GM18520 (cell line): ENCODE data around the gene CD247.

Source experiments
- ATAC-seq: cut with Tn5 transposase; IDR thresholded peaks from one replicate; pipeline ENCODE4 v1.9.1; 2021; ENCODE audit not compliant: unreplicated experiment

CD247 gene

DNA sequence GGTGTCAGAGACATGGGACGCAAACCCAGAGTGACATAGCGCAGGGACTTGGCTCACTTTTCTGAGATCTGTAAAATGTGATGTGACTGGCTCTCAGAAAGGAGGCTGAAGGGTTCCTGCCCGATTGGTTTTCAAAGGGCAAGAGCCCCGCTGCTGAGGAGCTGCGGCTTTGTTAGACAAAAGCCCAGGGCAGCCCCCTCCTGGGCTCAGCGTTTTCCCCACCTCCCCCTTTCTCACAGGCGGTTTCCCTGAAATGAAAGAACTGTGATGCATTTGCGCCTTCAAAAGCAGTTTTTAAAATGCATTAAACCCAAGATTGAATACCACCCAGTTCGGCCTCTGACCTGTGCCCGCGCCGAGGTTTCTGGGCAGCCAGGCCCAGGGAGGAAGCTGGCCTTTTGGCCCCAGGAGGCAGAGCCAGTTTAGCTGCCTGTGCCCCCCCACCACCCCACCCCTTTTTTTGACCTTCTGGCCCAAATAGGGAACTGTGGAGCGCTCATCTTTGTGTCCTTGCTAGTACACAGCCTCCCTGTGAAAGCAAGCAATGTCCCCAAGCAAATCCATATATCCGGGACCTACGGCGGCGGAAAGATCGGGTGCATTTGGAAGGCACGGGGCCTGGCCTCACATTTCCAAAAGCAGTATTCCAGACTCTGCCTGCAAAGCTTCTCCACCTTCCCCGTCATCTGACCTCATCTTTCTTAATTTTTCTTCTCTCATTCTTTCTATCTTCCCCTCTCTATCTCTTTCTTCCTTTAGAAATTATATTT is 28.6 kb downstream of the CD247 start:
- no peak for ATAC-seq

DNA sequence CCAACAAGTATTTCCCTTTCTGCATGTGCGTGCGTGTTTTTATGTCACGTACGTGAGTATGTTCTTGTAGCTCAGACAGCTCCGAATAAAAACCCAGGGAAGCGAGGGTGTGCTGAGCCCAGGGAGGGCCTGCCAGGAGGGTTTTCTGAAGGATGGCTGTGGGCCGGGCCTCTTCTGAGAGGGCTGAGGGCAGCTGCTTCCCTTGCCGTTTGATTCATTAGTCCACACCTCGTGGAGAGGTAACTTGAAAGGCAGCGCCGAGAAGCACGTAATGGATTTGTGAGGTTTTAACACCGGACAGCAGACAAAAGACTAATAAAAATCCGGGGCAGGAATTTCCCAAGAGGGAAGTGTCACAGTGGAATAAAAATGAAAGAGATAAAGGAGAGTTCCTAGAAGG is 29.5 kb downstream of the CD247 start:
- no peak for ATAC-seq

GRCh38 chr1:167487614-167488013 is 30.7 kb downstream of the CD247 start:
- no peak for ATAC-seq

GRCh38 chr1:167486090-167486824 is 32.1 kb downstream of the CD247 start:
- no peak for ATAC-seq

- ATAC-seq, result no peak
Observed at GRCh38 chr1:167484726-167485502, 33.4 kb downstream of the CD247 start.

DNA sequence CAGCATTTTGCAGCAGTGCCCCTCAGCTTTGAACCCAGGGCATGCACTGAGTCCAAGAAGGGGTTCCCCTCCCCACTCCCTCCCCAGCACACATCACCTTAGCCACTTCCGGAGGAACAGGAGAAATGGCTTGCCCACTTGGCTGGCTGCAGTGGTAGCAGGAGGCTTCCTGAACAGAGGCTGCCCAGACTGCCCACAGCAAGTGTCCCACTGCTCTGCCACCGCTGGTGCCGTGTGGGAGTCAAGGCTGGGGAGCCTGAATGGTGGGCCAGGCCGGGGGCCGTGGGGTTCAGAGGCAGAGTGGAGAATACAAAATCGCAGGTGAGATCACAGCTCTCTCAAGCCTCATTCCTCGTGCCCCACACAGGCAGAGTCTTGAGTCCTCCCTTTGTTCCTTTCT is 34.5 kb downstream of the CD247 start:
- no peak for ATAC-seq

GRCh38 chr1:167482184-167482583 is 36.1 kb downstream of the CD247 start:
- no peak for ATAC-seq

DNA sequence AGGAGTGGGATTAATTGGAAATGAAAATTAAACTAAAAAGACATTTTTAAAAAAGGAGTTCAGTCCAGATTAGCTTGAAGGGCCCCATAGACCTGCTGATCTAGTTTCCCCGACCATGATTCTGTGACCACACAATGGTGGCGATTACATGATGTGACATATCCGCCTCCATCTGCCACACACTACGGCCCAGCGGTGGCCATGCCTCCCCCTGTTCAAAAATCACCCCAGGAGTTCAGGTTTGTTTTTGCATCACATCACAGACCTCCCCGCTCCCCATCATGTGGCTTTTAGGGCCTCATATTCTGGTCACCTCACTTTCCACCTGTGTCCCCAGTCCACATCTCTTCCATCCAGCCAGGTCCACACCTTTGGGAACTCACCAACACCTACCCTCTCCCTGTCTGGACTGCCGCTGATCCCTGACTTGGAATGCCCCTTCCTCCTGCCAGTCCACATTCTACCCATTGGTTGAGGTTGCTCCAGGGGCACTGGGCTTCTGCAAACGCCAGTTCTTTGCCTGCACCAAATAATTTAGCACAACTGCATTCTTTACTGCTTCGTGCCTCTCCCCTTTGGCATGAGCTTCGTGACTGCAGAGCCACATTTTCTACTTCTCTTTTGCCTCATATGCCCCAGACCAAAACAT is 38.9 kb downstream of the CD247 start:
- no peak for ATAC-seq

- no peak for ATAC-seq
Observed at GRCh38 chr1:167477986-167478385, 40.3 kb downstream of the CD247 start.

DNA sequence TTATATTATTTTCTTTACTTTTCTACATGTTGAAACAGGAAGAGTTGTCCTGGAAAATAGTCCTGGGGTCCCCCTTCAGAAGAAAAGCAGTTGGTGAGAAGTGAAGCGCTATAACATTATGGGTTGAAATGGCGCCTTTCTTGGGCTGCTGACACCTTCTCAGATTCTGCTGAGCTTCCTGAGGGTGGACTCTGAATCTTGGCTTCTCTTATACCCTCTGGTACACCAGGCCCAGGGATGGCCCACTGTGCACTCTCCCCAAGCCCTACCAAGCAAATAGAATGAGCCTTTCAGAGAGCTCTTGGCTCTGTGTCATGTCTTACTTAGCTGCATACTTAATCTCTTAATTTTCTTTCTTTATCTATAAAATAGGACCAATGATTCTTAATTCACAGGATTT is 42.3 kb downstream of the CD247 start:
- ATAC-seq, result no peak

DNA sequence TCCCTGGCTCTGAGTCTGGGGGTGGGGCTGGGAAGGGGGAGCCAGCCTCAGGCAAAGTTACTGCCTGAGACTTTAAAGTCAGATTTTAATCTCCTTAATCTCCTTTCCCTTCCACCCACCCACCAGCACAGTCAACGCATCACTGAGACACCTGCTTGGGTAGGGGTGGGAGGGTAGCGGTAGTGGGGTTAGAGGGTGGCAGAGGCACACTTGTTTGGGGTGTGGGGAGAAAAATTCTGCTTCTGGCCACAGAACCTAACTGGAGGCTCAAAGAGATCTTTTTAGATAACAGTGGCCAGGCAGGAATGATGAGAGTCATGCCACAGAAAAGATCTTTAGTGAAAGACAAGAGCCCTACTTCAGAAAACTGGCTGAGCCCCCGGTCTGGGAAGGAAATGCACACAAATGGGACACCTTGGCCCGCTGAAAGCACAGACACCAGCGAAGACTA is 44.1 kb downstream of the CD247 start:
- no peak for ATAC-seq

- no peak for ATAC-seq
Observed at GRCh38 chr1:167473761-167474160, 44.6 kb downstream of the CD247 start.

- ATAC-seq, result no peak
Observed at GRCh38 chr1:167472752-167473521, 45.4 kb downstream of the CD247 start.

GRCh38 chr1:167471568-167471967 is 46.8 kb downstream of the CD247 start:
- ATAC-seq, result no peak

DNA sequence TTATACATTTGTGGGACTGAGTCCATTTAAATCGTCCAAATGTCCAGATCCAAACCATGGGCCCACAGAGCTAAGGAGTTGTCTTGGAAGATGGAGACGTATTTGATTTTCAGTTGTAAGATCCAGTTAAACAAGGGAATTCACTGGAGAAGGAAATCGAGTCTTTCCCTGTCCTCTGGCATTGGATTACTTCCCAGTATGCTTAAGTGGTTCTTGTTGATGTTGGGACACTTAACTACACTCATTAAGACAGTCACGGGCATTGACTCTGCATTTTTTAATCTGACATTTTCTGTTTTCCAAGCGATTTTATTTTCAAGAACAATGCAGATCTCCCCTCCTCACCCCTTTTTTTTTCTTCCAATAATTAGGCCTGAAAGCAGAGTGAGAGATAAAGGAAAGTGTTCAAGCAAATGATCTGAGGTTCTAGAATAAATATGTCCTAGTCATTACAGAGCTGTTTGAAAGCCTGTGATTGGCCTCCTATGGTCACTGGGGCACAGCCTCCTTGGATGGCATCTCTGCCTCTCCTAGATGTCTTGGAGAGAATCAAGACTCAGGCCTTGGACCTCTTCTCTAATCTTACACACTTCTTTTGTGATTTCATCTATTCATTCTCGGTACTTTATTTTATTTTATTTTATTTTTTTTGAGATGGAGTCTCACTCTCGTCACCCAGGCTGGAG is 48.9 kb downstream of the CD247 start:
- ATAC-seq, result no peak

GRCh38 chr1:167467752-167468151 is 50.6 kb downstream of the CD247 start:
- ATAC-seq, result no peak

DNA sequence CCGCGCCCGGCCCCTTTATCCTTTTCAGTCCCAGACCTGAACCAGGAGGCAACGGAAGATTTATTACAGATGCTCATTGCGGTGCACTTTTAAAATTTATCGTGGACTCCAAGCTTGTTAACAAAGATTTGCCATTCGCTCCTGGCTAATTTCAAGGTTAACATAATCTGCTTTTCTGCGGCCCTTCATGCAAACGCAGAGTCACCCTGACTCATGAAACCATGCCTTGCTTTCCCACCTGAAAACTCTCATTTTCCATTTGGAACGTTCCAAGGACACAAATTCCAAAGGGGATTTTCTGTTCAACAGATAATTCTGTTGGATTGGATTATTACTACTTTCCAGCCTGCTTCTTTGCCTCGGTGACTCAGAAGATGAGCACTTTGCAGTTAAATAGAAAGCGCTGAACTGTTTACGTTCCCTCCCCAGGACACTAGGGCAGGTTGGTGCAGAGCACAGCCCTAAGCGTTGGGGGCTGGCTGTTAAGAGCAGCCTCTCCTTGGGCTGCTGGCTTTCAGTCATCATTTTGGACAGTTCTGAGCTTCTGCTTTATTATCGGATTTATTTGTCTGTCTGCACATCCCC is 51.1 kb downstream of the CD247 start:
- no peak for ATAC-seq

- no peak for ATAC-seq
Observed at GRCh38 chr1:167465743-167466142, 52.6 kb downstream of the CD247 start.

- no peak for ATAC-seq
Observed at GRCh38 chr1:167465018-167465417, 53.3 kb downstream of the CD247 start.
